Smooth muscle cell of the pulmonary artery (primary cell): ENCODE results near the gene SLC35C1. TPM values are rescaled to one million over a fixed set of nuclear protein-coding genes. Genes with fewer than 3 reads are reported as not detected.

Experiments used
- total RNA-seq: library from RNA; depleted of rRNA; stranded (reverse); fragments of >200 nt; gene quantifications from 2 replicates; pipeline ENCODE4 v1.2.3, GENCODE V29; 2014

SLC35C1 gene
- total RNA-seq = 13.1 and 17.7 TPM in 2 replicates

DNA sequence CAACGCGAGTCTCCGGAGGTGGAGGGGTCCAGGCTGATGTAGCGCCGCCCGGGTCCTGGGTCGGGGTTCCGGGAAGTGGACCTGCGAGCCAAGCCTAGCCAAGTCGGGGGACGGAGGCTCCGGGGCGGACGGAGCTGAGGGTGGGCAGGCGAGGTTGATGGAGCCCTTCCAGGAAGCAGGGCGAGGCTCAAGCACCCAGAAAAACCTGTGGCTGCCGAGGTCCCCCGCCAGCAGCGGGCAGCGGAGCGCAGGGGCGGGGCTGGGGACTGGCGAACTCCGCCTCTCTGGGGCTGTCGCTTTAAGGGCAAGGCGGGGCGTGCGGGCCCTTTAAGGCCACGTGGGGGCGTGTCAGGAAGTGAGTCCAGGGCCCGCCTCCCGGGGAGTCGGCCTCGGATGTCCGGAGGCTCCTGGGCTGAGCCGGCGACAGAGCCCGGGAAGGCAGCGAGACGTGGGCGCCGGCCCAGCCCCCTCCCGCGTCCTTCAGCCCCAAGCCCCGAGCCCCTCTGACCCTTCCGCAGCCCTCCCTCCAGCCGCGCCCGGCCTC is at the start of gene SLC35C1:
TSS of gene SLC35C1 (plus strand) at position 389 of the 544 bp plus-strand sequence. CDS start 653 bp downstream, outside the sequence.

DNA sequence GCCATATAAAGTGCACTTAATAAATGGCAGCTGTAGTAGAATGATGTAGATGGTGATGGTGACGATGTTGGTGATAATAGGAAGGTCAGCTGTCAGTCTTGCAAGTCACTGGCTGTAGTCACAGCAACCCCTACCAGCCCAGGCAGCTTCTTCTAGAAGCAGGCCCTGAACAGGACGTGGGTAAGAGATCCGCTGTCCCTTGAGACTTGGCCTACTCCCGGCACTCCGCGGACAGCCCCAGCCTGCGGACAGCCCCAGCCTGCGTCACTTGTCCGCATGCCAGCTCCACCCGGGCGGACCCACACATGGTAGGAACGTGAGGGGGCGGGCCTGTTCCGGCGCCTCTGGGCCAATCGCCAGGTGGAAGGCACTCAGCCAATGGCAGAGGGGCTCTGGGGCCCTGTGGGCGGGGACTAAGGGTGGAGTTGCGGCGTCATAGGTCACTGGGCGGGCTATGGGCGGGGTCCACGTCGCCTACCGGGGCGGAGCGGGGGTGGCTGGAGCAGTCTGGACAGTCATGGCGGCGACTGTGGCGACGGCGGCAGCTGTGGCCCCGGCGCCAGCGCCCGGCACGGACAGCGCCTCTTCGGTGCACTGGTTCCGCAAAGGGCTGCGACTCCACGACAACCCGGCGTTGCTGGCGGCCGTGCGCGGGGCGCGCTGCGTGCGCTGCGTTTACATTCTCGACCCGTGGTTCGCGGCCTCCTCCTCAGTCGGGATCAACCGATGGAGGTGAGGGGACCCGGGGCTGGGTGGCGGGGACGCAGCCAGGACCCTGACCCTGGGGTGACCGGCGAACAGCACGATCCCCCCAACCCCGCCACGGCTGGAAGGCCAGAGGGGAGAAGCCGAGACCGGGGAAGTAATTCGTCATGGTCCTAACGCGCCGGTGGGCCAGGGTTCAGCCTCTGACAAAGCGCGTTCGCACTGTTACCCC is 42.3 kb downstream of the SLC35C1 start, which contains the start of gene CRY2:
TSS of gene CRY2 (plus strand) at position 502 of the 937 bp plus-strand sequence. CDS start at position 518, 16 bp downstream.

Other genes starting within 250 kb of the SLC35C1 start
- 0.73 and 3.6 TPM in 2 replicates for gene CHST1, start 139.5 kb upstream of the SLC35C1 start, total RNA-seq
- 17.4 and 17.8 TPM in 2 replicates for gene CRY2, start 42.3 kb downstream of the SLC35C1 start, total RNA-seq
- gene MAPK8IP1, start 80.5 kb downstream of the SLC35C1 start, total RNA-seq = 5.8 and 6.5 TPM in 2 replicates
- 1.5 and 1.6 TPM in 2 replicates for gene FREY1, start 102.1 kb downstream of the SLC35C1 start, total RNA-seq
- gene PEX16, start 112.7 kb downstream of the SLC35C1 start, total RNA-seq = 16.4 and 21.6 TPM in 2 replicates
- gene LARGE2, start 117.5 kb downstream of the SLC35C1 start, total RNA-seq = not detected in 2 replicates